ENCODE data around the gene CDH4. TPM values are rescaled to one million over a fixed set of nuclear protein-coding genes. Genes with fewer than 3 reads are reported as not detected.

Gene CDH4
- total RNA-seq, 4 donors from 2014 or later, result 0.13 to 0.38 (median 0.21) TPM; not detected in 1

GRCh38 chr20:61857414-61857775 lies 605.3 kb downstream of the CDH4 start:
- Histone ChIP-seq H3K27me3 (peaks cover 0 to 5% (median 0%) of the 10 kb centered on the region in 4 donors), H3K36me3 (no peaks in the 10 kb centered on the region), H3K9me3 (no peaks in the 10 kb centered on the region), H3K4me1 (no peaks in the 10 kb centered on the region), H3K27ac (no peak overlapping the region), H3K4me3 (no peak overlapping the region)
- DNase-seq, result no peak
- intact Hi-C loops (cut with DNase I), result no loop called here
- no peak for TF ChIP-seq POLR2A (IDR thresholded peaks at IDR 0.05)
- TF ChIP-seq CTCF (IDR thresholded peaks at IDR 0.05), result no peak
- WGBS, 2 donors, result 72 to 74% methylated on average over 10 of the region's 10 CpGs

- Histone ChIP-seq H3K27ac (no peak overlapping the region), H3K4me3 (no peak overlapping the region), H3K4me1 (no peaks in the 10 kb centered on the region), H3K9me3 (no peaks in the 10 kb centered on the region), H3K36me3 (no peaks in the 10 kb centered on the region), H3K27me3 (peaks cover 0 to 4% (median 0%) of the 10 kb centered on the region in 4 donors)
- TF ChIP-seq POLR2A (IDR thresholded peaks at IDR 0.05) (no peak), CTCF (IDR thresholded peaks at IDR 0.05) (no peak)
- intact Hi-C loops (cut with DNase I), result no loop called here
- DNase-seq, result no peak
- 82% methylated on average over 1 of the region's 1 CpG; no CpG with 5 or more reads in 1 of the 2 donors for WGBS, 2 donors
Observed at GRCh38 chr20:61857884-61858283, 605.8 kb downstream of the CDH4 start.

- DNase-seq, result no peak
- Histone ChIP-seq H3K9me3 (no peaks in the 10 kb centered on the region), H3K27ac (no peak overlapping the region), H3K27me3 (no peaks in the 10 kb centered on the region), H3K4me1 (no peaks in the 10 kb centered on the region), H3K4me3 (no peak overlapping the region), H3K36me3 (no peaks in the 10 kb centered on the region)
- TF ChIP-seq CTCF (IDR thresholded peaks at IDR 0.05) (no peak), POLR2A (IDR thresholded peaks at IDR 0.05) (no peak)
- intact Hi-C loops (cut with DNase I), result no loop called here
- WGBS, 2 donors, result 83 to 85% methylated on average over 4 to 12 of the region's 13 CpGs
Observed at GRCh38 chr20:61859767-61860166, 607.7 kb downstream of the CDH4 start.

- 55 to 58% methylated on average over 4 to 8 of the region's 8 CpGs for WGBS, 2 donors
- Histone ChIP-seq H3K36me3 (no peaks in the 10 kb centered on the region), H3K9me3 (no peaks in the 10 kb centered on the region), H3K27me3 (no peaks in the 10 kb centered on the region), H3K4me3 (no peak overlapping the region), H3K4me1 (no peaks in the 10 kb centered on the region), H3K27ac (no peak overlapping the region)
- DNase-seq, result no peak
- no peak for TF ChIP-seq CTCF (IDR thresholded peaks at IDR 0.05)
- no peak for TF ChIP-seq POLR2A (IDR thresholded peaks at IDR 0.05)
- intact Hi-C loops (cut with DNase I), result no loop called here
Observed at GRCh38 chr20:61860260-61860987, 608.4 kb downstream of the CDH4 start.

- Histone ChIP-seq H3K4me1 (no peaks in the 10 kb centered on the region), H3K9me3 (no peaks in the 10 kb centered on the region), H3K27me3 (peaks cover 0 to 2% (median 0%) of the 10 kb centered on the region in 4 donors), H3K36me3 (no peaks in the 10 kb centered on the region), H3K27ac (no peak overlapping the region), H3K4me3 (no peak overlapping the region)
- intact Hi-C loops (cut with DNase I), result no loop called here
- TF ChIP-seq POLR2A (IDR thresholded peaks at IDR 0.05), result no peak
- no peak for TF ChIP-seq CTCF (IDR thresholded peaks at IDR 0.05)
- 75 to 88% methylated on average over 14 to 26 of the region's 33 CpGs for WGBS, 2 donors
- no peak for DNase-seq
Observed at GRCh38 chr20:61861054-61861841, 609.2 kb downstream of the CDH4 start.
